GM18511 (cell line): ENCODE measurements around the gene ANK3.
"Not testable (repeated sequence)": the region's sequence is repeated elsewhere in the genome, so short reads cannot be mapped to it uniquely, and the experiment has no call there.

ENCODE experiments used
- ATAC-seq: cut with Tn5 transposase; IDR thresholded peaks from one replicate; pipeline ENCODE4 v1.9.1; 2021; ENCODE audit warnings: mild to moderate bottlenecking, moderate library complexity; ENCODE audit not compliant: unreplicated experiment

The ANK3 gene

GRCh38 chr10:60043561-60044241 is 346.0 kb downstream of the ANK3 start:
- ATAC-seq = no peak

- no peak for ATAC-seq
Observed at GRCh38 chr10:60042914-60043313, 346.8 kb downstream of the ANK3 start.

- no peak for ATAC-seq
Observed at GRCh38 chr10:60042262-60042661, 347.4 kb downstream of the ANK3 start.

GRCh38 chr10:60041489-60042133 is 348.1 kb downstream of the ANK3 start:
- ATAC-seq = no peak

DNA sequence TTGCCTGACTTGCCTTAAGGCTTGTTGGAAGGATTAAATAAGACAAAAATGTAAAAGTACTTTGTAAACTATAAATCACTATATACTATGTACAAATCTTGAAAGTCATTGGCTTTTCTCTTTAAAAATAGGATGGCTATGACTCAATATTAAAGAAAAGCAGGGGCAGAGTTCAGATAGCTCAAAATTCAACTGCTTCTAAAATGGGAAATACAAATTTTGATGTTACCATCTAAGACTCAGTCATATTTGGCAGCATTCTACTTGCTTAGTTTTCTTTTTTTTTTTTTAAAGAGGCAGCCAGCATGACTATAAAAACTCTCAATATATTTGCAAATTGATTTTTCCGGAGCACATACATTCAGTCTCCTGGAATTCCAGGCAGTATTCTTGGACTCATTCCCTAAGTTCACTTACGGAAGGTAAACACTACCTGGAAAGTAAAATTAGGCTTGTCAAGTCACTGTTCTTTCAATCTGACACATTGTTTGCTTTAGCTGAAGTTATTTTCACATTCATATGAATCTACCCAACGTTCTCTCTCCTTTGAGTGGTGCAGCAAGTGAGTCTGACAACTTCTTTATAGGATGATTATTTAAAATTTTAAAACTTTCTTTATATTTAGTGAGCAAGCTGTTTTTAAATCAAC is 349.5 kb downstream of the ANK3 start:
- no peak for ATAC-seq

DNA sequence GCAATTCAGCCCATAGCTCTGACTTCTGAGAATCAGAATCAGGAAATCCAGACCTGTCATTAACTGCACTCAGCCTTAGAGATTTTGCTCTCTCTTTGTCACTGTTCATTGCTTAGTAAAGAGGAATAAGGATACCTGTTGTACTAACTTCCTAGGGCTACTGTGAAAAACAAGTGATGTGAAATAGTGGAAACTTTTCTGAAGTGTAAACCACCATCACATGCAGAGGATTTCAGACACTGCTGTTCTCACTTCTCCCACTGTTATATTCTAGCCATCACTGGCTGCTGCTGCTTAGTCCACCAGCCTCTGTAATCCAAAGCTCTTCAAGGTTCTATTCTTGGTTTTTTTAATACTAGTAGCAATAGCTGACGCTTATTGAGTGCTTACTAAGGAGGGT is 353.7 kb downstream of the ANK3 start:
- no peak for ATAC-seq

DNA sequence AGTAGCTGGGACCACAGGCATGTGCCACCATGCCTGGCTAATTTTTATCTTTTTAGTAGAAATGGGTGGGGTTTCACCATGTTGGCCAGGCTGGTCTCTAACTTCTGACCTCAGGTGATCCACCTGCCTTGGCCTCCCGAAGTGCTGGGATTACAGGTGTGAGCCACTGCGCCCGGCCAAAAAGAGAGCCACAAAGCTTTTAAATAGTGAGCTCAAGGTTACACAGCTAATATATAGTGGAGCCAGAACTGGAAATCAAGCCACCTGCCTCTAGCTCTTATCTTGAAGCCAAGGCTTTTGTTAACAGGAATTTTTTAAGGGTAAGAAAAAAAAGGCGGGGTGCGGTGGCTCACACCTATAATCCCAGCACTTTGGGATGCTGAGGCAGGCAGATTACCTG is 354.3 kb downstream of the ANK3 start:
- not testable (repeated sequence) for ATAC-seq

DNA sequence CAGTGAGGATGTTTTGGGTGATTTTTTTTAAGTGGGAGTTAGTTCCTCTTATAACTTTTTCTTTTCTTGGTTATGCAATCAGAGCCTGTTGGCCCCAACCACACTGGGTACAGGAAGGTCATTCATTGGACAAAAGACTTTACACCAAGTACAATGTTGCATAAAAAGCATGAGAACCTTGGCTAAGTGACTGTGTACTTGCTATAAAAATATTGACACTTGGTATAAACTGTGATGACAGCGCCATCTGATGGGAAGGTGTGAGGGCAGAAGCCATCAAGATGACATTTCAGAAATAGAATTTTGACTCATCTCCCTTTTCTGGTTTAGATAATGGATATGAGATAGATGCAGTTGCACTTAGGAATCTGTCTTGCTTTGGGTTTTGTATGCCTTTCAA is 357.0 kb downstream of the ANK3 start:
- ATAC-seq = peak; percentile 56

DNA sequence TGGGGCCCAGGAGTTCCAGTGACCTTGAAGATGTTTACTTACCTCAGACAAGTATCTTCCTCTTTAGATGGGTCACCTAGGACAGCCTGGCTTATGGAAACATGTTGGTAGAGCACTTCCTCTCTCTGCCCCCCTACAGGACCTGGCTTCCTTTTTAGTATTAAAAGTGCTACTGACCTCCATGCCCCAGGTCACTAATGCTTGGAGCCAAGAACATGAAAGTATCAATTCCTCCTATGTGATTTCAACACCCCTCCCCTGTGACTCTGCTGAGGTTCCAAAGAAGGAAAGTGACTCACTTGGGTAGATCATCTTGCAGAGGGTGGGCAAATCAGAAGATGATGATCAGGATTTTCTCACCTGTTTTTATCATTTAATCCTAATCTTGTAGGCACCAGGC is 358.0 kb downstream of the ANK3 start:
- ATAC-seq = peak; percentile 87

DNA sequence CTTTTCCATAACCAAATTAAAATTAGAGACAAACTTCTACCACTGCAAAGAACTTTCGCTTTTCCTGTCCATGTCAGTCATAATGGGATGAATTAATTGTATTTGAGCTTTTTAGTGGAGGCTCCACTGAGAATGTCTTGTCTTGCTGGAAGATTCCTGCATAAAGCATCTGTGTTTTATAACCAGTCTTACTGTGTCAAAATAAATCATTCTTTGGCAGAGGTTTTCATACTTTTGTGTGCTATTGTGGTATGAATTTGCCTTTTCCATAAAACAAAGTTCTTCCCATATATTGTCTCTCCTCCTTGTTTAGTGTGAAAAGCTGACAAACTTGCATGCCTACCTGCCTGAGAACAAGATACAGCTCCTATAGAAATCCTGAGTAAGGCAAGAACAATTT is 358.5 kb downstream of the ANK3 start:
- ATAC-seq = no peak

- no peak for ATAC-seq
Observed at GRCh38 chr10:60029475-60029874, 360.2 kb downstream of the ANK3 start.

DNA sequence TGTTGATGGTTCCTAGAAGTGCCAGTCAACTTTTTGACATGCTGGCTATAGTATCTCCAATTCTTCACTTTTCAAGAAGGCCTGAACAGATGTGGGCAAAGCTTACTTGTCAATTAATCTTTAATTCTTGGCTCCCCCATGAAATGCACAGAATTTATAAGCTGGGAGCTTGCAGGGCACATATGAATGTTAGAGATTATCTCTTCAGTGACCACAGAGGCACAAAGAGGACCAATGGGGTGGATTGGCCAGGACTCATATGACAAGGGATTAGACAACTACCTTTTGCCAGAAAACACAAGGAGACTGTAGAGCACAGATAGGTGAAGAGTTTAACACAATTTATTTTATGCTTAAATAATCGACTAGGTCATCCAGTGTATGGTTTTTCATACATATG is 361.6 kb downstream of the ANK3 start:
- ATAC-seq = no peak

- ATAC-seq = no peak
Observed at GRCh38 chr10:60025279-60025678, 364.4 kb downstream of the ANK3 start.

DNA sequence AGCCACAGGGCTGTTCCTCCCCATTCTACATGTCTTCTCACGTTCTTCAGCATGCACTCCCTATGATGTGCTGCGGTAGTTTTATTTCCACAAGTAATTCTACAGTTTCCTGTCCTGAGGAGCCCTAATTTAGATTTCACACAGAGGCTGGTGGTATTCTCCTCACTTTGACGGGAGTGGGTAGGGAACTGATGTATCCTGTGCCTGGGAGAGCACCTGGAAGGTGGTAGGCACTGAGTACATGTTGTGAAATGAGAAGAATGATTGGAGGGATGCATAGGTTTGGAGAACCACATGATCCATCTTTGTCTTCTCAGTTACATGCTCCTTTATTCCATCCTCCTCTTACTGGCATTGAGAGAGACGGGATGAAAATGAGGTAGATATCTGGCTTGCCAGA is 365.2 kb downstream of the ANK3 start:
- ATAC-seq = no peak

GRCh38 chr10:60023155-60023877 is 366.4 kb downstream of the ANK3 start:
- no peak for ATAC-seq

DNA sequence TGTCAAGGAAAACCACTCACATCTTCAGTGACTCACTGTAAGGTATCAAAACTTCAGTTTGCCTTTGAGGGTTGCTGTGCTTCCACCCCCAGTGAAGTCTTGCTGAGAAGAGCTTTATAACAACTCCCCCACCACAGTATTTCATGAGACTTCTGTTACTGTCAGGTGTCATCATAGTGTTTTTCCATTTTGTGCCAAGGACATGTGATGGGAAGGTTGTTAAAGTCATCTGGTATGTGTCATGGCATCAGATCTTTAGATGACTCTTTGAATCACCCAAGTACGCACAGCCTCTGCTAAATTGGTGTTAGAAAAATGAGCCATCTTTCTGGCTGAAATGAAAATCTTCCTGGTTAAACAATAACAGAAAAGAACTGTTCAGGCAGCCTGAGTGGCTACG is 368.3 kb downstream of the ANK3 start:
- no peak for ATAC-seq

- no peak for ATAC-seq
Observed at GRCh38 chr10:60016794-60017193, 372.9 kb downstream of the ANK3 start.

DNA sequence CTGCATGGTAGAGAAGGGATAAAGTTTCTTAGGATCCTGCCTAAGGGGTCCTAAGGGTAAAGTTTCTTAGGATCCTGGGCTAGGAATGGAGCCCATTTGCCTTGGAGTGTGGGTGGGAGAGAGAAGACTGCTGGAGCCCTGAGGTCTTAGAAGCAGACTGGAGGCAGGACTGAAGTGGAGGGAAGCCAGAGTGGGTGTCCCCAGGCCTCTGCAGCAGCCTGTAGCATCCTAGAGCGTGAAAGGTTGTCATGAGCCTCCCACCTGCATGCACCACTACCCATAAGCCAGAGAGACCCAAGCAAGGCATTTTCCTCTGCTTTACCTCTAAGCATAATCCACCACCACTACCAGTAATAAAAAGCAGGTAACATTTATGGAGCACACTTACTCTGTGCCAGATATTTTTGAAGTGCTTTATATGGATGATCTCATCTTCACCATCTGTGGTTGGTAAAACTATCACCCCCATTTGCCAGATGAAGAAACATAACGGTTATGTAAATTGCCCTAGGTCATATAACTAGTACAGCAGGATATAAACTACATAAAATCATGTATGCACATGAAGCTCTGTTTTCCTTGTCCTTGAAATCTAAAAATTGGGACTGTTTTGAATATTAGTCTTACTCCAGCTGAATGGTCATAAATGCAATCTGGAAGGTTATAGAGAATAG is 379.8 kb downstream of the ANK3 start:
- ATAC-seq = no peak

- no peak for ATAC-seq
Observed at GRCh38 chr10:60009276-60009675, 380.4 kb downstream of the ANK3 start.

DNA sequence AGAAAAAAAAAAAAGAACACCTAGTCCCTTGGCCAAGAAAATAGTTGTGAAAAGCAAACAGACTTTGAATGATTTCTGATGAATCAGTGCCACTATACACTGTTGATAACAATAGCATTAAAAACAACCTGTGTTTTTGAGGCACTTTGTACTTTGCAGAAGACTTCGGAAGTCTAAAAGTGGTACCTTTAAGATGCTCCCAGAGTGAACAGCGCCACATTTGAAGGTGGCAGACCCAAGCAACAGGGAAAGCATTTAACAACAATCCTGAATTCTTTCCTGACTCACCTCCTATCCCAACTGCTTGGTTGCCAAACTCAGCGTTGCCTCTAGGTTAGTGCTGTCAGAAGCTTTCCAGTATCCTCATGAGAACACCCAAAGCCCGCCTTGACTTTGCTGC is 380.9 kb downstream of the ANK3 start:
- ATAC-seq = no peak

DNA sequence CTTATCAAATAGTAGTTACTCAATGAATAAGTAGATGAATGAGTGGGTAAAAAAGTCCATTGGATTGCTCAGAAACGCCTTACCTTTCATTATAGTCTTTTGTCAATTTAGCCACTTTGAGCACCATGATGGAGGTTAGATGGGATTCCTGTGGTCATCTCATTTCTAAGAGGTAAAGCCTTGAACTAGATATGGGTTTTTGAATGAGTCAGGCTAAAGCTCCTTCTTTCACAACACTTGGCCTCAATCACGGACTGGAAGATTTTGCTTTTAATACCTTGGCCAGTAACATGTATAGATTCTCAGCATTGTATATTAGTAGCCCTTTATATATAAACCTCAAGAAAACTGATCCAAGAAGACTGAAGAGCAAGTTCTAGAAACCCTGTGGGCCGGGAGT is 383.6 kb downstream of the ANK3 start:
- ATAC-seq = no peak
